ENCODE measurements around the gene CLNK. TPM values are rescaled to one million over a fixed set of nuclear protein-coding genes. Genes with fewer than 3 reads are reported as not detected.

Gene CLNK
- total RNA-seq, 1 experiment from 2014 or later, result not detected

DNA sequence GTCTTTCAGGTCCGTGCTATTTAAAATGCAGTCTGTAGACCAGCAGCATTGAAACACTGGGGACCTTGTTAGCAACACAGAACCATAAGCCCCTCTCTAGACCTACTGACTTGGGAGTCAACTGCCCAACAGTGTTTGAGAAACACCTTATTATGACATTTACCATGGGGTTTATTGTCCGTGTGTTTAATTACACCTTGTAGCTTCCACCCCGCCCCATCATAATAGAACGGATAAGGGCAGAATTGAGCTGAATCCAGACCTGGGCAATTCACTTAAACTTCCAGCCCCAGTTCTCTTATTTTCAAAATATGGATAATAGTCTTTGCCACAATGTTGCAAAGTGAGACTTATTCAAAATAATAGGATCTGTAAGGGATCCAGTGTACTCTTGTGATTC lies 30.6 kb upstream of the CLNK start:
- ChIA-PET CTCF (no interaction called here), RAD21 (ENCODE audit: low non-redundant PET in 1 of 2, low total read pairs in 2 of 2, uncharacterized antibody in 2 of 2, unreplicated experiment in 2 of 2) (no interaction called here), POLR2A (no interaction called here)
- H3K79me2 ChIP-seq (ENCODE audit: insufficient read depth, low read length), result no peaks in the 10 kb centered on the region
- no peaks in the 10 kb centered on the region for H3K36me3 ChIP-seq (ENCODE audit: control insufficient read depth in 1 of 2, insufficient read depth in 2 of 2, low read length in 2 of 2)
- H3K9me3 ChIP-seq (ENCODE audit: control insufficient read depth in 1 of 2, insufficient read depth in 1 of 2, low read depth in 1 of 2, low read length in 2 of 2), result peaks cover 4 to 8% of the 10 kb centered on the region in 2 experiments; a peak in 2 of 4 replicates
- no peak overlapping the region for H2AFZ ChIP-seq (ENCODE audit: low read depth, low read length, poor library complexity, severe bottlenecking)
- no peak overlapping the region for H3K9ac ChIP-seq (ENCODE audit: low read length)
- H3K4me1 ChIP-seq (ENCODE audit: control insufficient read depth in 1 of 2, insufficient read depth in 2 of 2, low read length in 2 of 2), result no peaks in the 10 kb centered on the region
- no peaks in the 10 kb centered on the region for H3K9me2 ChIP-seq (ENCODE audit: insufficient read depth)
- no peak overlapping the region for H3K27ac ChIP-seq (ENCODE audit: low read depth, low read length)
- no peaks in the 10 kb centered on the region for H4K20me1 ChIP-seq (ENCODE audit: insufficient read depth)
- no peak overlapping the region for H3K4me3 ChIP-seq (replicated peaks in 1 of 2; ENCODE audit: low read depth in 1 of 2, low read length in 2 of 2)
- no peak for TF ChIP-seq POLR2AphosphoS5 (IDR thresholded peaks at IDR 0.05; ENCODE audit: low read depth, low read length)
- TF ChIP-seq, protein P1, sequence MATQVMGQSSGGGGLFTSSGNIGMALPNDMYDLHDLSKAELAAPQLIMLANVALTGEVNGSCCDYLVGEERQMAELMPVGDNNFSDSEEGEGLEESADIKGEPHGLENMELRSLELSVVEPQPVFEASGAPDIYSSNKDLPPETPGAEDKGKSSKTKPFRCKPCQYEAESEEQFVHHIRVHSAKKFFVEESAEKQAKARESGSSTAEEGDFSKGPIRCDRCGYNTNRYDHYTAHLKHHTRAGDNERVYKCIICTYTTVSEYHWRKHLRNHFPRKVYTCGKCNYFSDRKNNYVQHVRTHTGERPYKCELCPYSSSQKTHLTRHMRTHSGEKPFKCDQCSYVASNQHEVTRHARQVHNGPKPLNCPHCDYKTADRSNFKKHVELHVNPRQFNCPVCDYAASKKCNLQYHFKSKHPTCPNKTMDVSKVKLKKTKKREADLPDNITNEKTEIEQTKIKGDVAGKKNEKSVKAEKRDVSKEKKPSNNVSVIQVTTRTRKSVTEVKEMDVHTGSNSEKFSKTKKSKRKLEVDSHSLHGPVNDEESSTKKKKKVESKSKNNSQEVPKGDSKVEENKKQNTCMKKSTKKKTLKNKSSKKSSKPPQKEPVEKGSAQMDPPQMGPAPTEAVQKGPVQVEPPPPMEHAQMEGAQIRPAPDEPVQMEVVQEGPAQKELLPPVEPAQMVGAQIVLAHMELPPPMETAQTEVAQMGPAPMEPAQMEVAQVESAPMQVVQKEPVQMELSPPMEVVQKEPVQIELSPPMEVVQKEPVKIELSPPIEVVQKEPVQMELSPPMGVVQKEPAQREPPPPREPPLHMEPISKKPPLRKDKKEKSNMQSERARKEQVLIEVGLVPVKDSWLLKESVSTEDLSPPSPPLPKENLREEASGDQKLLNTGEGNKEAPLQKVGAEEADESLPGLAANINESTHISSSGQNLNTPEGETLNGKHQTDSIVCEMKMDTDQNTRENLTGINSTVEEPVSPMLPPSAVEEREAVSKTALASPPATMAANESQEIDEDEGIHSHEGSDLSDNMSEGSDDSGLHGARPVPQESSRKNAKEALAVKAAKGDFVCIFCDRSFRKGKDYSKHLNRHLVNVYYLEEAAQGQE (IDR thresholded peaks at IDR 0.05; ENCODE audit: low read depth), result no peak
- TF ChIP-seq RAD21 (IDR thresholded peaks at IDR 0.05; ENCODE audit: low read depth), result no peak
- TF ChIP-seq POLR2A (IDR thresholded peaks at IDR 0.05; ENCODE audit: borderline replicate concordance, extremely low read depth, insufficient read depth, insufficient read length), result no peak
- TF ChIP-seq ELF1 (IDR thresholded peaks at IDR 0.05; ENCODE audit: borderline replicate concordance, low read depth), result no peak
- TF ChIP-seq EZH2phosphoT487 (IDR thresholded peaks at IDR 0.05; ENCODE audit: borderline replicate concordance), result no peak
- TF ChIP-seq, protein P2, sequence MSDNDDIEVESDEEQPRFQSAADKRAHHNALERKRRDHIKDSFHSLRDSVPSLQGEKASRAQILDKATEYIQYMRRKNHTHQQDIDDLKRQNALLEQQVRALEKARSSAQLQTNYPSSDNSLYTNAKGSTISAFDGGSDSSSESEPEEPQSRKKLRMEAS (IDR thresholded peaks at IDR 0.05), result no peak
- no peak for TF ChIP-seq CBX3 (IDR thresholded peaks at IDR 0.05; ENCODE audit: low read depth)
- TF ChIP-seq, protein P3, sequence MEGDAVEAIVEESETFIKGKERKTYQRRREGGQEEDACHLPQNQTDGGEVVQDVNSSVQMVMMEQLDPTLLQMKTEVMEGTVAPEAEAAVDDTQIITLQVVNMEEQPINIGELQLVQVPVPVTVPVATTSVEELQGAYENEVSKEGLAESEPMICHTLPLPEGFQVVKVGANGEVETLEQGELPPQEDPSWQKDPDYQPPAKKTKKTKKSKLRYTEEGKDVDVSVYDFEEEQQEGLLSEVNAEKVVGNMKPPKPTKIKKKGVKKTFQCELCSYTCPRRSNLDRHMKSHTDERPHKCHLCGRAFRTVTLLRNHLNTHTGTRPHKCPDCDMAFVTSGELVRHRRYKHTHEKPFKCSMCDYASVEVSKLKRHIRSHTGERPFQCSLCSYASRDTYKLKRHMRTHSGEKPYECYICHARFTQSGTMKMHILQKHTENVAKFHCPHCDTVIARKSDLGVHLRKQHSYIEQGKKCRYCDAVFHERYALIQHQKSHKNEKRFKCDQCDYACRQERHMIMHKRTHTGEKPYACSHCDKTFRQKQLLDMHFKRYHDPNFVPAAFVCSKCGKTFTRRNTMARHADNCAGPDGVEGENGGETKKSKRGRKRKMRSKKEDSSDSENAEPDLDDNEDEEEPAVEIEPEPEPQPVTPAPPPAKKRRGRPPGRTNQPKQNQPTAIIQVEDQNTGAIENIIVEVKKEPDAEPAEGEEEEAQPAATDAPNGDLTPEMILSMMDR (IDR thresholded peaks at IDR 0.05 in 2 of 3, conservative IDR thresholded peaks at IDR 0.05 in 1 of 3; ENCODE audit: borderline replicate concordance in 1 of 3, insufficient read depth in 1 of 3, low read depth in 2 of 3, low read length in 2 of 3), result no peak
- TF ChIP-seq SRF (IDR thresholded peaks at IDR 0.05; ENCODE audit: low read depth), result no peak
- no peak overlapping the region for H3K4me2 ChIP-seq (ENCODE audit: low read length)
- DNase-seq (ENCODE audit: low read depth, low spot score), result no peak
- no TSS peak for BruUV-seq (replicated peaks)
- no peak for ATAC-seq
- intact Hi-C loops (cut with micrococcal nuclease), result no loop called here
- H3K27me3 ChIP-seq (ENCODE audit: insufficient read depth, low read length), result no peaks in the 10 kb centered on the region

All from HCT116 (cell line).